ENCODE measurements around the gene WWOX. TPM values are rescaled to one million over a fixed set of nuclear protein-coding genes. Genes with fewer than 3 reads are reported as not detected.

WWOX gene
- total and polyA plus RNA-seq, 2 of the 4 experiments (the other 2 are of a cell fraction) = 2.7 to 5.4 TPM

- H3K27me3 ChIP-seq (ENCODE audit: control insufficient read depth, insufficient read depth, low read length) = no peaks in the 10 kb centered on the region
- H2AK5ac ChIP-seq (ENCODE audit: low read depth, low read length) = no peak overlapping the region
- no TSS peak for BruUV-seq (replicated peaks)
- no peak overlapping the region for H2AFZ ChIP-seq (replicated peaks; ENCODE audit: low read length, poor library complexity)
- no peak overlapping the region for H2BK20ac ChIP-seq (ENCODE audit: low read depth, low read length)
- H3K9me3 ChIP-seq (ENCODE audit: control insufficient read depth, insufficient read depth, low read length) = peaks cover 26% of the 10 kb centered on the region
- no peaks in the 10 kb centered on the region for H4K20me1 ChIP-seq (ENCODE audit: insufficient read depth, low read length)
- H3K4me3 ChIP-seq (ENCODE audit: insufficient read depth, low read depth, low read length) = no peak overlapping the region
- ChIA-PET POLR2A (ENCODE audit: unreplicated experiment) (no interaction called here), CTCF (no interaction called here)
- no peak overlapping the region for H4K5ac ChIP-seq (ENCODE audit: low read depth, low read length)
- intact Hi-C loops (cut with micrococcal nuclease) = no loop called here
- H3K27ac ChIP-seq (ENCODE audit: insufficient read depth, low read length) = no peak overlapping the region
- no peaks in the 10 kb centered on the region for H3K9me1 ChIP-seq (ENCODE audit: insufficient read depth, low read length)
- no peak overlapping the region for H4K8ac ChIP-seq (ENCODE audit: low read depth in 2 of 2, low read length in 2 of 2)
- TF ChIP-seq RAD21 (IDR thresholded peaks at IDR 0.05; ENCODE audit: low read length) = no peak
- 100% methylated on average over 1 of the region's 1 CpG; no CpG with 5 or more reads in 1 of the 2 experiments for WGBS, 2 experiments (ENCODE audit: extremely low coverage in 2 of 2, insufficient read length in 1 of 2)
- dilution Hi-C loops (cut with HindIII; ENCODE audit: low sequenced_read_pairs, unreplicated experiment) = no loop called here
- H3K4me2 ChIP-seq (ENCODE audit: low read depth, low read length) = no peak overlapping the region
- H3K56ac ChIP-seq (ENCODE audit: extremely low read depth, insufficient read depth, low read length) = no peak overlapping the region
- no peak overlapping the region for H2AK9ac ChIP-seq (replicated peaks; ENCODE audit: low read depth, low read length, poor library complexity)
- no peak overlapping the region for H2BK120ac ChIP-seq (ENCODE audit: low read depth, low read length)
- H4K91ac ChIP-seq (ENCODE audit: insufficient read depth, low read depth, low read length) = no peak overlapping the region
- DNase-seq (no peak), ATAC-seq (ENCODE audit: low read depth) (no peak)
- H3K36me3 ChIP-seq (ENCODE audit: control insufficient read depth, insufficient read depth, low read length) = no peaks in the 10 kb centered on the region
- no peaks in the 10 kb centered on the region for H3K79me1 ChIP-seq (ENCODE audit: low read depth in 1 of 2, low read length in 2 of 2)
- H2BK15ac ChIP-seq (ENCODE audit: low read depth, low read length) = no peak overlapping the region
- H2BK5ac ChIP-seq (ENCODE audit: low read depth, low read length, poor library complexity, severe bottlenecking) = no peak overlapping the region
- no peak overlapping the region for H3K4ac ChIP-seq (ENCODE audit: low read depth, low read length)
- H3K4me1 ChIP-seq (ENCODE audit: control insufficient read depth, insufficient read depth, low read length) = no peaks in the 10 kb centered on the region
- H3K9ac ChIP-seq (ENCODE audit: low read depth, low read length) = no peak overlapping the region
- in situ Hi-C loops (cut with MboI; ENCODE audit: low sequenced_read_pairs) = no loop called here
- no peak overlapping the region for H3K14ac ChIP-seq (replicated peaks; ENCODE audit: low read depth, low read length)
- no peak overlapping the region for H3K23ac ChIP-seq (ENCODE audit: low read depth, low read length)
- no peak overlapping the region for H3K18ac ChIP-seq (ENCODE audit: low read depth, low read length)
These were observed 1028.3 kb downstream of the WWOX start for GRCh38 chr16:79127766-79128165.
